GM18520 (cell line): ENCODE results near the gene PI4KB.
A peak's percentile ranks its signal among the peaks of the same experiment; 100 is the strongest.
"Not testable (repeated sequence)": the region's sequence is repeated elsewhere in the genome, so short reads cannot be mapped to it uniquely, and the experiment has no call there.

Experiments
- ATAC-seq: cut with Tn5 transposase; IDR thresholded peaks from one replicate; pipeline ENCODE4 v1.9.1; 2021; ENCODE audit not compliant: unreplicated experiment

The PI4KB gene

DNA sequence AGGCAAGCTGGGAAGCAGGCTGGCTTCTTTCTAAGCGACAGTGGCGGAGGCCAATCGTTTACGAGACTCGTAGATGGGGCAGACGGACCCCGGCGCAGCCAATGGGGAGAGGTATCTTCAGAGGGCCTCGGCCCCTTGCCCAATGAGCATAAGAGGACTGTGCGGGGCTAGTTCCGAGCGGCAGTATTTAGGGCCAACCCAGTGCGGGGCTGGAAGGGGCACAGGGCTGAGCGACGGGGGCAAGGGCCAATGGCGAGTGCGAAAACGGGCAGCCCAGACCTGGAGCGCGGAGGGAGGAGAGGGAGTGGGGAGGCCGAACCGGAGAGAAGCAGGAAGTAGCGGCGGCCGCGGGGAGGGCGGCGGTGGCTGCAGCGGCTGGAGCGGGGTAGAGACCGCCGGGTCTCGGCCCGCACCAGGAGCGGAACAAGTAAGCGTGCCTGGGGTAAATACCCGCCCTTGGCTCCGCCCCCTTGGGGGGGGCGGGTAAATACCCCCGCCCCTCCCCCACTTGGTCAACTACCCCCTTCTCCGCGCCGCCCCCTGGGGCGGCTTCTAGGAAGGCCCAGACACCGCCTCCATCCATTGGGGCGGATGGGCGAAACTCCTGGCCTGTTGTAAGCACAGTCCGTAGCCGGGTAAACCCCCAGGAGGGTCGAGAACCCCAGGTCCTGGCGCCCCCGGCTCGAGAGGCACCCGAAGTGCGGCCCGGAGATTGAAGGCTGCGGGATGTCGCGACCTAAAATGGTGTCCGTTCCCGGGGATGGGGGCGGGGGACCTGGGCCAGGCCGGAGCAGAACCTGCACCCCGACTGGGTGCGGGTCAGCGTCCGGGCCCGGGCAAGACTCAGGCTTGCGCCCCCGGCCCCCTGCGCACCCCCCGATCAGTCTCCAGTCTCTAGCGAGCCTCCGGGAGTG, 45.0 kb downstream of the PI4KB start, which contains the start of gene ZNF687:
ZNF687 (plus strand) TSS at position 331 of the 914 bp plus-strand sequence. CDS start 3,993 bp downstream, outside the sequence.
- peak; percentile 83 for ATAC-seq

DNA sequence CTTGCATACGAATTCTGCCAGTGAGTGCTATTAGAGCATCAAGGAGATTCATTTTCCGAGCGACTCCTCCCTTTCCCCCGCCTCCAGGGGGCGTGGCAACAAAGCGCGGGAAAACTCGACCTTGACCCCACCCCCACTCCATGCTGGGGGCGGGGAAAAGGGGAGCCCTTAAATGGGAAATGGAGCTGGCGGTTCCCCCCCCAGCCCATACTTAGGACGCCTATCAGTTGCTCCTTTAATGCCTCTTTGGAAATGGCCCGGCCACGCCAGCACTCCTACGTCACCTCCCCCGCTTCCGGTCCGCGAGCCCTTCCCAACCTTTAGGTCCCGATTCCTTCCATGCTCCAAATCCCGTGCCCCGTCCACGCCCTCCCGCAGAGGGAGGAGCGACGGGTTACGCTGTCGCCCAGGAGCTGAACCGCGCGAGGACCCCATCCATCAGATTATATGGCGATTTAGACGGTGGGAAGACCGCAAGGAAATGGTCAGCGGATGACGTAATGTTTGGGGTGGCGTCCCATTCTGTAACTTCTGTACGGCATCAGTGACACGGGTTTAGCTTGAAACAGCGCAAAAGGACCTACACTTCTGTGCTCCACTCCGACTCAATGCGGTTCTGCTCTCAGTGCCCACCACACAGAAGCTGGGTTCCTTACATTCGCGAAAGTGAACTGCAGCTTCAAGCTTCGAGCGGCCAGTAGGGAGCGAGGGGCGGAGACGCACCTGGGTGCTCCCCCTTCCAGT, 45.8 kb downstream of the PI4KB start:
- peak; percentile 22 for ATAC-seq

DNA sequence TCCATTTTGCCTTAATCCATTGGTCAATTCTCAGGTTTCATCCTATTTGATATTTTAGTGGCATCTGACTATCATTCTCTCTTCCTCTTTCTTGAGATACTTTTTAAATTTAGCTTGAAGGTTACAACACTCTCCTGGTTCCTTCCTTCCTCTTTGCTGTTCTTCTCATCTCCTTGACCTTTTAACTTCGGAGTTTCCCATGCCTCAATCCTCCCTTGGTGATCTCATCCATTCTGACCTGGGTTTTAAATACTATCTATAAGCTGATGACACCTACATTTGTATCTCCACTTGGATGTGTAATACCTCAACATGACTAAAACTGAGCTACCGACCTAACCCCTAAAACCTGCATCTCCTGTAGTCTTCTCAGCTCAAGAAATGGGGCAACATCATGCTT, 50.0 kb downstream of the PI4KB start:
- ATAC-seq, result no peak

DNA sequence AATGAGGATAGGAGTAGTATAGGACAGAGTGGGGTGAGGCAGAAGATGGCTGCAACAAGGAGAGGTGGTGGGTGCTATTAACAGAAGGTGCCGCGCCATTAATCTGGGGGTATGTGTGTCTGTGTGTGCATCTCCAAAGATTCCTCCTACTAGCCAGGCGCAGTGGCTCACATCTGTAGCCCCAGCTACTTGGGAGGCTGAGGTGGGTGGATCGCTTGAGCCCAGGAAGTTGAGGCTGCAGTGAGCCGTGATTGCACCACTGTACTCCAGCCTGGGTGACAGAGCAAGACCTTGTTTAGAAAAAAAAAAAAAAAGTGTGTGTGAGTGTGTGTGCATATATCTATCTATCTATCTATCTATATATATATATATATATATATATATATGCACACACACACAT, 51.9 kb downstream of the PI4KB start:
- not testable (repeated sequence) for ATAC-seq

DNA sequence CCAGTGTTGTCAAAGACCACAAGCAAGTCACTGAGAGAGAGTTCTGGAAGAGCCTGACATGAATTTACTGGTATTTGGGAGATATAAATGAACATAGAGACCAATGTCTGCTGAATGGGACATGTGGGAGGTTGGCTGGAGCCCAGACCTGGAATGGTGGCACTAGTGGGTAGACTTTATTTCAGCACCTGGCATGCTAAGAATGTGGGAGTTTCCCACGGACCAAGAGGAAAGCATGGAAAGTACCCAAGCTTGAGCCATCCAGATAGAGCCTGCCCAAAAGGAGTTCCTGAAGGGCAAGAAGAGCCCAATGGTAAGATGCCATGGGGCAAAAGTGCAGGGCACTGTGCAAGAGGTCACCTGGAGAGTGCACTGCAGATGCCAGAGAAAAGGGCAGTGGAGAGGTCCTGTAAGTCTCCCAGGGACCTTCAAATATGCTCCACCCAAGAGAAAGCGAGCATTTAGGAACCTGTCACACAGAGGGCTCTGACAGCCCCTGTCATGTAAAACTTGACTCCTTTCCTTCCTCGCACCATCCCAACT, 53.2 kb downstream of the PI4KB start:
- ATAC-seq, result no peak

DNA sequence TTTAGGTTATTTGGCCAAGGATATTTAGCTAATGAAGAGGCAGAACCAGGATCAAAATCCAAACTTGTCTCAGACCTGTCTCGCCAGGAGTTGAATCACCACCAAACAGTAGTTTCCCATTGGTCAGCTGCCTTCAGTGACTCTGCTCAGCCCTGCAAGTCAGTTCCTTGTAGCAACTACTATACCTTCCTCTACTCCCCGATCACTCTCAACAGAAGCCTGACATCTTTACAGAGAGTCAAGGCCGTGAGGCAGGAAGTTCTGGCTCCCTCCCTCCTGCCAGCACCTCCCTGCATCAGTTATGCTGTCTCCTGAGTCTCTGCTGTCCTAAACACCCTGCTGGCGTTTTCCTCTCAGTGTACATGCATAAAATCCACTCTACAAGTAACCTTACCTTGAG, 59.5 kb downstream of the PI4KB start:
- no peak for ATAC-seq

DNA sequence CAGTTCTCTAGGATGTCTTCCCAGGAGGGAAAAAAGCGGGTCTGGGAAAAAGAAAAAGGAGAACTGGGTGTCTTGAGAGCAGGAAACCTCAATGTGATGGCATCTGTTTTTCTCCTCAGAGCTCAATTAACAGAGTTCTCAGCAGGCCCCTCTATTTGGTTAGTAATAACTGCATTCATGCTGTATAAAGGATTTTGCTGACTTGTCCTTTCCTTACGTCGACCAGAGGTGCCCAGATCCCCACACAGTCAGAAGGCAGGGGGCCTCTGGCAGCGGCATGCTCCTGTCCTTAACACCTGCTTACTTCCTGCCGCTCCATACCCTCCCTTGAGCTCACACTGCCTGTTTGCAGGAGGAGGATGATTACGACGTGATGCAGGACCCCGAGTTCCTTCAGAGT, 60.4 kb downstream of the PI4KB start:
- ATAC-seq, result no peak

DNA sequence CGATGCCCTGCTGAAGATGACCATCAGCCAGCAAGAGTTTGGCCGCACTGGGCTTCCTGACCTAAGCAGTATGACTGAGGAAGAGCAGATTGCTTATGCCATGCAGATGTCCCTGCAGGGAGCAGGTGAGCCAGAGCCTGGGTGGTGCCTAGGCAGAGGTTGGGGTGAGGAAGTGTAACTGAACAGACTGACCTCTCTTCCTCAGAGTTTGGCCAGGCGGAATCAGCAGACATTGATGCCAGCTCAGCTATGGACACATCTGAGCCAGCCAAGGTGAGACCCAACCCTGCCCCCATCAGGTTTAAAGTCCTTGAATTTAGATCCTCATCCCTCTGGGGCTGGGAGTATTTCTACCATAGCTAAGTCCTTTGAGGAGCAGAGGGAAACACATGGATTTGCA, 60.9 kb downstream of the PI4KB start:
- no peak for ATAC-seq

DNA sequence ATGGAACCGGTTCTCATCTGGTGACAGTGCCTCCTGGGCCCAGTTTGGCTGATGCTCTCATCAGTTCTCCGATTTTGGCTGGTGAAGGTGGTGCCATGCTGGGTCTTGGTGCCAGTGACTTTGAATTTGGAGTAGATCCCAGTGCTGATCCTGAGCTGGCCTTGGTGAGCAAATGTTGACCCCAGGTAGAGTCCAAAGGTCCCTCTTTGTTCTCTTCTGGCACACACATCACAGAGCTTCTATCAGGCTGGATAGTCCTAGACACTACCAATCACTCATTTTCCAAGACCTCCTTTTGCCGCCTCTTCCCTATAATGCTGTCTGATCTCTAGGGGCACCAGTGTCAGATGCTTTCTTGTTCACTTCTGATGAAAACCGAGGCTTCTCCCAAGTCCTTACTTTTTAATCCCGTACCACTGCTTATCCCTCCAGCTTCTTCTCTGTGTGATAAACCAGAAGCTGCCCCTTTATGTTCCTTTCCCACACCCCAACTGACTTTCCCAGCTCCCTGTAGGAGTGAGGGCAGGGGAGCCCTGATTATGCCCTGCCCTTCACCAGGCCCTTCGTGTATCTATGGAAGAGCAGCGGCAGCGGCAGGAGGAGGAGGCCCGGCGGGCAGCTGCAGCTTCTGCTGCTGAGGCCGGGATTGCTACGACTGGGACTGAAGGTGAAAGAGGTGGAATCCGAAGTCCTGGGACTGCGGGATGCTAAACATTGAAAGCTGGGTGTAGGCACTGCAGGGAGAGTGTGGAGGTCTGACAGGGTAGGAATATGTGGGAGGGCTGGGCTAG, 61.6 kb downstream of the PI4KB start:
- no peak for ATAC-seq

DNA sequence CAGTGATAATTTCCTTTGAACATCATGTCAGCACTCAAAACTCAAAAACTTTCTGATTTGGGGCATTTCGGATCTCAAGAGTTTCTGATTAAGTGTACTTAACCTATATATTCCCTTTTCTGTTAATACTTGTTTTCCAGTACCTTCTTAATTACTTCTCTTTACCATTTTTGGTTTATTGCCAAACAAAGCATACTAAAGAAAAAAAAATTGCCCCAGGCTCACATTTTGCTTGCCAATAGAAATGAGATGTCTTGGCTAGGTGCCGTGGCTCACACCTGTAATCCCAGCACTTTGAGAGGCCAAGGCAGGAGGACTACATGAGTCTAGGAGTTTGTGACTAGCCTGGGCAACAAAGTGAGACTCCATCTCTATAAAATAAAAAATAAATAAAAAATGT, 67.9 kb downstream of the PI4KB start:
- no peak for ATAC-seq

DNA sequence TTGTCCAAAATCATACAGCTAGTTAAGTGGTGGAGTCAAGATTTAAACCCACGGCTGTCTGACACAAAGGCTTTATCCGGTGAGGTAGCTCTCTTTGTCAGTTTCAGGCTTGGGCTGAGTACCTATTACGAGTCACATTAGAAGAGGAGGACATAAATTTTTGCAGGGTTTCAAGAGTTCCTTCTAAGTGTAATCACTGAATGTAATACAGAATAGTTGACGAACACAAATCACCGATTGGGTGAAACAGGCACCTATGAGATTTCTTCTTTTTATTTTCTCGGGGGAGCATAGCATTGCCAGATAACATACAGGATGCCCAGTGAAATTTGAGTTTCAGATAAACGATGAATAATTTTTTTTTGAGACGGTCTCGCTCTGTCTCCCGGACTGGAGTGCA, 71.8 kb downstream of the PI4KB start:
- peak; percentile 2 for ATAC-seq

DNA sequence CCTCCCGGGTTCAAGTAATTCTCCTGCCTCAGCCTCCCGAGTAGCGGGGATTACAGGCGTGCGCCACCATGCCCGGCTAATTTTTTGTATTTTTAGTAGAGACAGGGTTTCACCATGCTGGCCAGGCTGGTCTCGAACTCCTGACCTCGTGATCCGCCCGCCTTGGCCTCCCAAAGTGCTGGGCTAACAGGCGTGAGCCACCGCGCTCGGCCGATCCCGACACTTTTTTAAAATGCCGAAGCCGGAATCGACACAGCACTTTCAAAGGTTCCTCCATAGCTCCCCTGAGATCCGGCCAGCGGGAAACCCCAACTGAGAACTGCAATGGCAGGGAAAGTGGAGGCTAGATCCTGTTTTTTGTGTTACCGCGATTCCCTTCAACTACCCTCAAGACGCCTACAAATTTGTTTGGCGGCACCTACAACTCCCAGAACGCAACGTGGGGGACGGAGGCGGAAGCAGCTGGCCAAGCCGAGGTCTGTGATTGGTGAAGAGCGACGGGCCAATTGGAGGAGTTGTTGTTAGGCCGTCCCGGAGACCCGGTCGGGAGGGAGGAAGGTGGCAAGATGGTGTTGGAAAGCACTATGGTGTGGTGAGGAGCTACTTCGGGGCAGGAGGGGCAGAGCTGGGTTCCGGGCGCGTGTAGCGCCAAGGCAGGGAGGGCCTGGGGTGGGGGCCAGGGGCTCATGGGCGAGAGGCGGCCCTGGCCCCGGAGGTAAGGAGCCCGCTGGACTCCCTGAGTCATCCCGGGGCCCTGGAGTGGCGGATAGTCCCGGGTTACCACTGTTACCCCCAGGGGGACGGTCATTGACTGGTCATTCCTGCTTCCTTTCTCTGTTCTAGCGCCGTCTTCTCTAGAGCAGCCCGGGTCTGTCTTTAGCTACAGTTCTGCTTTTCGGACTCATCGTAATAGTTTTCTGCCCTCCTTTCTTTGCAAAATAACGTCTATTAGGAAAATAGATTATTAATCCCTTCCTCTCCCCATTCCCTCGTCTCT, 72.7 kb downstream of the PI4KB start, which contains the start of gene PSMD4:
PSMD4 (plus strand) TSS at position 518 of the 997 bp plus-strand sequence; CDS start at position 567, 49 bp downstream.
- peak; percentile 77 for ATAC-seq

DNA sequence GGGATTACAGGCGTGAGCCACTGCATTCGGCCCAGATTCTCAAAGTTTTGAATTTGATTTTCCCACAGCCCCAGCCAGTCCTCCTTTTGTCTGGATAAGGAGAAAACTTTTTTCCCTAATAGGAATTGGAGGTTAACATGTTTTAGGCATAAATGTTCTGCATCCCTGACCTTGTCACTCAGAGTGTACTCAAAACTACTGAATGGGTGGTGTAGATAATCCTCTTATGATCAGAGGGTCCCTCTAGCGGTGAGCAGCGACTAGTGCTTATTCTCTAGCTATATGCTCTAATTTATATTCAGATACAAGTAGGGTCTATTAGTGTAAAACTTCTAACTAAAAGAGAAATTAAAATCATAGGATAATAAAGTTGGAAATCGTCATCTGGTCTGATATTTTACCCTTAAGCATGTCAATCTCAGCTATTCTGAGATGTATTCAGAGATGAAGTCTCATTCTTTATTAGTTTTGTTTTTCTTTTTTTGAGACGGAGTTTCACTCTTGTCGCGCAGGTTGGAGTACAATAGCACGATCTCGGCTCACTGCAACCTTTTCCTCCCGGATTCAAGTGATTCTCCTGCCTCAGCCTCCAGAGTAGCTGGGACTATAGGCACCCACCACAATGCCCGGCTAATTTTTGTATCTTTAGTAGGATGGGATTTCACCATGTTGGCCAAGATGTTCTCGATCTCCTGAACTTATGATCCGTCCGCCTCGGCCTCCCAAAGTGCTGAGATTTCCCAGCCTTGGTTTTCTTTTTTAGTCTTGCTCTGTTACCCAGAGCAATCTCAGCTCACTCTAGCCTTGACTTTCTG, 75.4 kb downstream of the PI4KB start:
- no peak for ATAC-seq

DNA sequence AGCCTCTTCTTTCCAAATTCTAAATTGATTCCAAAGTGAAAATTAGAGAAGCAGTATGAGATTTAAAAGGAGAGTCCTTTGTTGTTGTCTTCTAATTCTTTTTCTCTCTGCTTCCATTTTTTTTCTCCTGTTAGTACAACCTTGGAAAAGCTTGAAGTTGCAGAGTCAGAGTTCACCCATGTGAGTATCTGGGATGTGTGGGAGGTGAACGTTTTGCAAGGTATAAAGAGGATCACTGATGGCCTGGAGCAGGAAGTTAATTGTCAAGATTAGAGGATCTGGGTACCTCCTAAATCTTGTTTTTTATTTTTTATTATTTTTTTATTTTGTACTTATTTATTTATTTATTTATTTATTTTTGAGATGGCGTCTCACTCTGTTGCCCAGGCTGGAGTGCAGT, 80.4 kb downstream of the PI4KB start:
- ATAC-seq, result no peak

DNA sequence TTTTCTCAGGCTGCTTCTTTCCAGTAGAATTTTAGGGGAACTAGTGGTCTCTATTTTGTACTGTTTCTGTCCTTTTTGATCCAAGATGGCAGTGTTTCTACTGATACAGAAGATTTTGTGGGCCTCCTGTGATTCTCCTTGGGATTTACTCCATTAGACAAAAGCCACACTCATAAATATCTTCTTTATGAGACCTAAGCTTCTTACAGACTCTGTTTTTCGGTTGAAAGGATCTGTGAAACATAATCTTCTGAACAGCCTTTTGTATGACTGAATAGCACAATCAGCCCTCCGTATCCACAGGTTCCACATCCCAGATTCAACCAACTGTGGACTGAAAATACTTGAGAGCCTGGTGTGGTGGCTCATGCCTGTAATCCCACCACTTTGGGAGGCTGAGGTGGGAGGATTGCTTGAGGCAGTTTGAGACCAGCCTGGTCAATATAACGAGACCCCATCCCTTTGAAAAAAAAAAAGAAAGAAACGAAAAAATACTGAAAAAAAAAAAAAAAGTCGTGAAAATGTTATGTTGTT, 83.5 kb downstream of the PI4KB start:
- ATAC-seq, result no peak

DNA sequence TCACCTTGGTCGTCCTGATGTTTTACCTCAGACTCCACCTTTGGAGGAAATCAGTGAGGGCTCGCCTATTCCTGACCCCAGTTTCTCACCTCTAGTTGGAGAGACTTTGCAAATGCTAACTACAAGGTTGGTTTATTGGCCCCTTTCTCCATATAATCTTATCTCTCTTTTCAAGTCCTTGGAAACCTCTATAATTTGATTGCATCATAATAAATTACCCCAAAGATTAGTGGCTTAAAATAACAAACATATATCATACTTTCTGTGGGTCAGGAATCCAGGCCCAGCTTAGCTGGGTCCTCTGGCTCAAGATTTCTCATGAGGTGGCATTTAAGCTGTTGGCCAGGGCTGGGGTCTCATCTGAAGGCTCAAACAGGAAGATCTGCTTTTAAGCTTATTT, 84.8 kb downstream of the PI4KB start:
- ATAC-seq, result no peak
